GM19351 (cell line): ENCODE measurements around the gene A4GALT.

Experiments
- ATAC-seq: cut with Tn5 transposase; IDR thresholded peaks from one replicate; pipeline ENCODE4 v1.9.1; 2021; ENCODE audit warnings: mild to moderate bottlenecking, moderate library complexity; ENCODE audit not compliant: unreplicated experiment

A4GALT gene

GRCh38 chr22:42653999-42654398 lies 66.7 kb downstream of the A4GALT start:
- no peak for ATAC-seq

GRCh38 chr22:42651134-42651533 lies 69.5 kb downstream of the A4GALT start:
- ATAC-seq, result no peak

GRCh38 chr22:42649246-42650099 lies 71.2 kb downstream of the A4GALT start, which contains the start of gene CYB5R3:
TSS of gene CYB5R3 (minus strand) at chr22:42649392. CDS start at chr22:42649315, 77 bp downstream.
- peak; percentile 74 for ATAC-seq

- ATAC-seq, result peak; percentile 42
Measured at GRCh38 chr22:42648368-42649245, 72.1 kb downstream of the A4GALT start.

GRCh38 chr22:42648017-42648367 lies 72.7 kb downstream of the A4GALT start:
- no peak for ATAC-seq

GRCh38 chr22:42646569-42647525 lies 73.8 kb downstream of the A4GALT start:
- no peak for ATAC-seq

- no peak for ATAC-seq
Measured at GRCh38 chr22:42645938-42646568, 74.6 kb downstream of the A4GALT start.

- no peak for ATAC-seq
Measured at GRCh38 chr22:42645341-42645937, 75.2 kb downstream of the A4GALT start.

GRCh38 chr22:42644422-42645340 lies 76.0 kb downstream of the A4GALT start:
- no peak for ATAC-seq

GRCh38 chr22:42643634-42644421 lies 76.8 kb downstream of the A4GALT start:
- ATAC-seq, result no peak

- ATAC-seq, result no peak
Measured at GRCh38 chr22:42642806-42643633, 77.7 kb downstream of the A4GALT start.
